ENCODE results near the gene DPP7. TPM values are rescaled to one million over a fixed set of nuclear protein-coding genes. Genes with fewer than 3 reads are reported as not detected.

The DPP7 gene
- total and polyA plus RNA-seq, 10 of the 15 experiments (the other 5 are each of a cell fraction or from before 2014, with no cell fraction given), result 0.68 to 245 (median 106) TPM

DNA sequence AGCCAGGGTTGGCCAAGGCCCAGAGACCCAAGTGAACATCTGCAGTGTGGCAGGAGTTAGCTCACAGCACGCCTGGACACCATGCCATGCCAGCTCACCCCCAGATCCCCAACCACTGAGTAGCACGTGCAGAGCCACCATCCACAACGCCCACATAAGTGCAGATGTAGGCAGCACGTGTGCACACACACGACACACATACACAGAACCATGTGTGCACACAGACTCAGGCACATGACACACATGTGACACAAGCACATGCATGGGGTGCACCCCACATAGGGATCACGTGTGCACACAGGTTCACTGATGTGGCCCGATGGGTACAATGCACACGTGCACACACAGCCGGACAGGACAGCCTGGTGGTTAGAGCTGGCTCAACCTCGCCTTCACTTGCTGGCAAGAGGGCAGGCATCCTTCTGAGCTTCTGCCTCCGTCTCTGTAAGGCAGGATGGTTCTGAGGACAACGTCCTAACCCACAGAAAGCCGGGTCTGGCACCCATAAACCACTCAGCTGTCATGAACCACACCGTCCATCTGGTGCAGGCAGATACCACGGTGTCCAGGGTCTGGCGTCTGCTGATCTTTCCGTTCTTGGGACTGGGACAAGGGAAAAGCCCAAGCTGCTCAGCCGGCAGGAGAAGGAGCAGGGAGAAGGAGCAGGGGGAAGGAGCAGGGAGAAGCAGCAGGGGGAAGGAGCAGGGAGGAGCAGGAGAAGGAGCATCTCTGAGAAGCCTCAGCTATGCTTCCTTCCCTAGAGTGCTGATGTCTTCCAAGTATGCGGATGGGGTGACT is 43.3 kb upstream of the DPP7 start:
- H3K36me3 ChIP-seq (ENCODE audit: control insufficient read depth in 2 of 2, insufficient read depth in 2 of 2, low read length in 1 of 2), result no peaks in the 10 kb centered on the region
- CTCF ChIA-PET, result interaction anchor here (1.3 kb wide), 1 partner anchor 71 kb away, joined by 4 read pairs; the partner anchor contains the start of gene MAN1B1
- H3K27me3 ChIP-seq (replicated peaks in 1 of 2; ENCODE audit: control insufficient read depth in 2 of 2, insufficient read depth in 2 of 2, low read length in 1 of 2), result no peaks in the 10 kb centered on the region
- WGBS (ENCODE audit: insufficient coverage, insufficient replicate concordance, low lambda C conversion rate, missing lambda C conversion rate), result 53% methylated on average over 19 of the region's 19 CpGs
- ATAC-seq (no peak), DNase-seq (ENCODE audit: low read depth, low spot score) (no peak), FAIRE-seq (no peak)
- H3K79me2 ChIP-seq (ENCODE audit: control insufficient read depth, insufficient read depth, low read length), result no peaks in the 10 kb centered on the region
- H3K4me3 ChIP-seq, result no peak overlapping the region
- BruUV-seq (replicated peaks), result no TSS peak
- H3K9me3 ChIP-seq (replicated peaks; ENCODE audit: control insufficient read depth, insufficient read depth, low read length), result no peaks in the 10 kb centered on the region; the same call in 2 of the 3 replicates
- RAD21 ChIA-PET (ENCODE audit: unreplicated experiment), result interaction anchor here (0.5 to 1.6 kb wide), 6 partner anchors 9 to 79 kb away, joined by 3 to 6 read pairs (median 4); partner anchors contain the start of genes ANAPC2, SSNA1 and TPRN
- H4K20me1 ChIP-seq (ENCODE audit: control insufficient read depth, insufficient read depth), result no peaks in the 10 kb centered on the region
- TF ChIP-seq RAD51 (IDR thresholded peaks at IDR 0.05), result peak; percentile 74
- no peak for TF ChIP-seq MTA3 (IDR thresholded peaks at IDR 0.05; ENCODE audit: borderline replicate concordance, low read length)
- peak; percentile 69 for TF ChIP-seq USF1 (IDR thresholded peaks at IDR 0.05; ENCODE audit: borderline replicate concordance, extremely low read length, insufficient read depth, low read depth, low read length)
- TF ChIP-seq BHLHE40 (IDR thresholded peaks at IDR 0.05; ENCODE audit: borderline replicate concordance in 1 of 2, low read depth in 2 of 2, low read length in 1 of 2), result peak; percentile 62 to 87; a peak in 3 of 4 replicates
- H3K4me2 ChIP-seq (ENCODE audit: control insufficient read depth, insufficient read depth), result no peak overlapping the region
- peaks cover 28% of the 10 kb centered on the region for H3K4me1 ChIP-seq (ENCODE audit: control insufficient read depth, insufficient read depth, low read length)
- in situ Hi-C loops (cut with MboI) (no loop called here), intact Hi-C loops (cut with micrococcal nuclease; ENCODE audit: unreplicated experiment) (no loop called here)
- no peak overlapping the region for H3K27ac ChIP-seq (ENCODE audit: control insufficient read depth, insufficient read depth)
- POLR2A ChIA-PET, result interaction anchor here (0.5 to 3.7 kb wide), 11 partner anchors 12 to 123 kb away, joined by 3 to 37 read pairs (median 8); partner anchors contain the start of genes ANAPC2, LRRC26, RNF208 and SSNA1
- SMC1A ChIA-PET (ENCODE audit: uncharacterized antibody, unreplicated experiment), result interaction anchor here (0.9 to 1.6 kb wide), 4 partner anchors 10 to 33 kb away, joined by 3 to 5 read pairs (median 4); partner anchors contain the start of genes ANAPC2 and SSNA1
- no peak overlapping the region for H2AFZ ChIP-seq (ENCODE audit: control insufficient read depth, low read depth, low read length)
- H3K9ac ChIP-seq (ENCODE audit: control insufficient read depth, insufficient read depth, low read length), result no peak overlapping the region
